Type B pancreatic cell (in vitro differentiated cells): ENCODE data around the gene AHRR. TPM values are rescaled to one million over a fixed set of nuclear protein-coding genes. Genes with fewer than 3 reads are reported as not detected.
A peak's percentile ranks its signal among the peaks of the same experiment; 100 is the strongest.

Source experiments
- DNase-seq: peaks from one replicate; pipeline ENCODE4 v3.0.0; 2021; ENCODE audit warnings: mixed read lengths; ENCODE audit not compliant: unreplicated experiment; ENCODE audit errors: extremely low spot score
- H3K27ac Mint-ChIP-seq: 2 replicates; pipeline ENCODE4 v1.8.0; 2021; ENCODE audit warnings: mild to moderate bottlenecking, mixed read lengths
- H3K27me3 Mint-ChIP-seq: 2 replicates; pipeline ENCODE4 v1.8.0; 2021; ENCODE audit warnings: mixed read lengths
- H3K36me3 Mint-ChIP-seq: 2 replicates; pipeline ENCODE4 v1.8.0; 2021; ENCODE audit warnings: mixed read lengths
- H3K4me1 Mint-ChIP-seq: one replicate; pipeline ENCODE4 v1.8.0; 2021; ENCODE audit warnings: mixed read lengths; ENCODE audit not compliant: unreplicated experiment
- H3K4me3 Mint-ChIP-seq: 2 replicates; pipeline ENCODE4 v1.8.0; 2021; ENCODE audit warnings: mild to moderate bottlenecking, mixed read lengths
- H3K9me3 Mint-ChIP-seq: 2 replicates; pipeline ENCODE4 v1.8.0; 2021; ENCODE audit warnings: mixed read lengths
- total RNA-seq: library from RNA; stranded (reverse); gene quantifications from 2 replicates; pipeline ENCODE4 v1.2.1, GENCODE V29; 2021; ENCODE audit warnings: low replicate concordance
- TF ChIP-seq, protein P1 (sequence below): fragments of 200-600 bp; sonication (generic); conservative IDR thresholded peaks from 2 replicates; pipeline ENCODE4 v1.5.0; 2021; ENCODE audit warnings: antibody characterized with exemption, mild to moderate bottlenecking

The AHRR gene
- total RNA-seq, 1 donor from 2014 or later = 13.4 TPM

DNA sequence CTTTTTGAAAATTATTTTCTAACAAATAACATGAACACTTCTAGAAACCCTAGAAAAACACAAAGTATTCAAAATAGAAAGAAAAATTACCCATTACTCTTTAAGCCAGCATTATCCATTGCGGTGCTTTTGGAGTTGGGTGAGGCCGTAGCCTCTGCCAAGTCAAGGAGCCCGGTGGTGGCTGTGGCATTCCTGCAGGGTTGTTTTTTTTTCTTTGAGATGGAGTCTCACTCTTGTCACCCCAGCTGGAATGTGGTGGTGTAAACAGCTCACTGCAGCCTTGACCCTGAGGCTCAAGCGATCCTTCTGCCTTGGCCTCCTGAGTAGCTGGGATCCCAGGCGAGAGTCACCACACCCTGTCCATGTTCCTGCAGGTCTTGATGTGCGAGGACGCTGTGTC, 8.2 kb upstream of the AHRR start:
- H3K27me3 Mint-ChIP-seq = no peaks in the 10 kb centered on the region
- H3K27ac Mint-ChIP-seq = no peak overlapping the region
- TF ChIP-seq, protein P1, sequence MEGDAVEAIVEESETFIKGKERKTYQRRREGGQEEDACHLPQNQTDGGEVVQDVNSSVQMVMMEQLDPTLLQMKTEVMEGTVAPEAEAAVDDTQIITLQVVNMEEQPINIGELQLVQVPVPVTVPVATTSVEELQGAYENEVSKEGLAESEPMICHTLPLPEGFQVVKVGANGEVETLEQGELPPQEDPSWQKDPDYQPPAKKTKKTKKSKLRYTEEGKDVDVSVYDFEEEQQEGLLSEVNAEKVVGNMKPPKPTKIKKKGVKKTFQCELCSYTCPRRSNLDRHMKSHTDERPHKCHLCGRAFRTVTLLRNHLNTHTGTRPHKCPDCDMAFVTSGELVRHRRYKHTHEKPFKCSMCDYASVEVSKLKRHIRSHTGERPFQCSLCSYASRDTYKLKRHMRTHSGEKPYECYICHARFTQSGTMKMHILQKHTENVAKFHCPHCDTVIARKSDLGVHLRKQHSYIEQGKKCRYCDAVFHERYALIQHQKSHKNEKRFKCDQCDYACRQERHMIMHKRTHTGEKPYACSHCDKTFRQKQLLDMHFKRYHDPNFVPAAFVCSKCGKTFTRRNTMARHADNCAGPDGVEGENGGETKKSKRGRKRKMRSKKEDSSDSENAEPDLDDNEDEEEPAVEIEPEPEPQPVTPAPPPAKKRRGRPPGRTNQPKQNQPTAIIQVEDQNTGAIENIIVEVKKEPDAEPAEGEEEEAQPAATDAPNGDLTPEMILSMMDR = no peak
- H3K36me3 Mint-ChIP-seq = peaks cover 8% of the 10 kb centered on the region
- no peak for DNase-seq
- H3K4me3 Mint-ChIP-seq = no peak overlapping the region
- H3K9me3 Mint-ChIP-seq = no peaks in the 10 kb centered on the region
- peaks cover 17% of the 10 kb centered on the region for H3K4me1 Mint-ChIP-seq

GRCh38 chr5:313806-314376, 7.6 kb upstream of the AHRR start:
- peaks cover 11% of the 10 kb centered on the region for H3K4me1 Mint-ChIP-seq
- no peak overlapping the region for H3K27ac Mint-ChIP-seq
- no peak for DNase-seq
- H3K9me3 Mint-ChIP-seq = no peaks in the 10 kb centered on the region
- H3K4me3 Mint-ChIP-seq = no peak overlapping the region
- TF ChIP-seq, protein P1 = no peak
- peaks cover 4% of the 10 kb centered on the region for H3K36me3 Mint-ChIP-seq
- H3K27me3 Mint-ChIP-seq = no peaks in the 10 kb centered on the region

GRCh38 chr5:314676-315487, 6.6 kb upstream of the AHRR start:
- H3K27me3 Mint-ChIP-seq = peaks cover 9% of the 10 kb centered on the region
- no peak for DNase-seq
- H3K4me1 Mint-ChIP-seq = peaks cover 7% of the 10 kb centered on the region
- no peak overlapping the region for H3K27ac Mint-ChIP-seq
- peaks cover 4% of the 10 kb centered on the region for H3K36me3 Mint-ChIP-seq
- TF ChIP-seq, protein P1 = no peak
- no peak overlapping the region for H3K4me3 Mint-ChIP-seq
- H3K9me3 Mint-ChIP-seq = no peaks in the 10 kb centered on the region

DNA sequence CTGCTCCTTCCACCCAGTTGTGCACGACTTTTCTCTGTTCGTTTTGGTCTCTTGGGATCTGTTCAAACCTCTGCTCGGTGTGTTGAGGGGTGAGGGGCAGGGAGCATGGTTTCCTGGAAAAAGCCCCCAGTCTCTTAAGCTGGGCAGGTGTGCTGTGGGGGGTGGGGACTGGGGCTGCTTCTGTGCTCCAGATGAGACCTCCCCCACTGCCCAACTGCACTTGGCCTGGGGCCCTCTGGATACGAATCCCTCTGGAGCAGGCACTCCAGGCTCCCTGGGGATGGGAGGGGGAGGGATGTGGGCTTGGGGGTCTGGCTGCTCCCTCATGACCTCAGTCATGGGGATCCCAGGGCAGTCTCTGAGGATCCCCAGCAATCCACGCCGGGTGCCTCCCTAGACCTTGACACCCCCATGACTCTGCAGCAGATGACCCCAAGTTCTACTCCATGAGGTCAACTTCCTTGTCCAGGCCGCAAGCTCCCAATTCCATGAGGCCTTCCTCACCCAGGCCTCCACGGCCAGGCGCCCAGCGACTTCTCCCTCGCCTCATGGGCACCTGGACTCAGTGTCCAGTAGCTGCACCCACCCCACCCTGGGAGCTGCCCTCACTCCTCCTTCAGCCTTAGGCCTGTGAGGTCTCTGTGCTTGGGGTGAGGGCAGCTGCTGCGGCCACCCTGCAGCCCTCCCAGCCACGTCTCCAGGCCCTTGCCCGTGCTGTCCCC, 5.9 kb upstream of the AHRR start:
- Mint-ChIP-seq H3K27me3 (peaks cover 17% of the 10 kb centered on the region), H3K36me3 (peaks cover 4% of the 10 kb centered on the region), H3K27ac (peak overlapping the region; percentile 25), H3K4me3 (no peak overlapping the region), H3K9me3 (no peaks in the 10 kb centered on the region), H3K4me1 (peaks cover 7% of the 10 kb centered on the region)
- TF ChIP-seq, protein P1 = no peak
- DNase-seq = no peak

GRCh38 chr5:316210-317085, 5.1 kb upstream of the AHRR start:
- Mint-ChIP-seq H3K4me3 (no peak overlapping the region), H3K27ac (peak overlapping the region; percentile 25), H3K4me1 (no peaks in the 10 kb centered on the region), H3K9me3 (no peaks in the 10 kb centered on the region), H3K36me3 (peaks cover 4% of the 10 kb centered on the region), H3K27me3 (peaks cover 22% of the 10 kb centered on the region)
- no peak for DNase-seq
- TF ChIP-seq, protein P1 = no peak
